Adipocyte (in vitro differentiated cells): ENCODE results near the gene CACNG3.

ENCODE experiments used
- DNase-seq: peaks from one replicate; pipeline ENCODE4 v3.0.0-alpha.2; 2015; ENCODE audit warnings: low read depth
- H3K27me3 ChIP-seq: replicated peaks from 2 replicates; pipeline ENCODE4 v1.7.0; 2013; ENCODE audit warnings: mild to moderate bottlenecking, low read length, moderate library complexity; ENCODE audit not compliant: control insufficient read depth, insufficient read depth
- H3K36me3 ChIP-seq: 2 replicates; pipeline ENCODE4 v1.7.0; 2013; ENCODE audit warnings: low read length, mild to moderate bottlenecking, moderate library complexity; ENCODE audit not compliant: control insufficient read depth, insufficient read depth, severe bottlenecking
- H3K4me1 ChIP-seq: 2 replicates; pipeline ENCODE4 v1.7.0; 2013; ENCODE audit warnings: mild to moderate bottlenecking, low read length, moderate library complexity; ENCODE audit not compliant: control insufficient read depth, insufficient read depth
- H3K4me3 ChIP-seq: 2 replicates; pipeline ENCODE4 v1.7.0; 2013; ENCODE audit warnings: mild to moderate bottlenecking, low read length, moderate library complexity
- H3K9ac ChIP-seq: 2 replicates; pipeline ENCODE4 v1.7.0; 2013; ENCODE audit warnings: mild to moderate bottlenecking, low read length, moderate library complexity
- H3K9me3 ChIP-seq: 2 replicates; pipeline ENCODE4 v1.7.0; 2013; ENCODE audit warnings: mild to moderate bottlenecking, low read length, moderate library complexity; ENCODE audit not compliant: control insufficient read depth

Gene CACNG3

DNA sequence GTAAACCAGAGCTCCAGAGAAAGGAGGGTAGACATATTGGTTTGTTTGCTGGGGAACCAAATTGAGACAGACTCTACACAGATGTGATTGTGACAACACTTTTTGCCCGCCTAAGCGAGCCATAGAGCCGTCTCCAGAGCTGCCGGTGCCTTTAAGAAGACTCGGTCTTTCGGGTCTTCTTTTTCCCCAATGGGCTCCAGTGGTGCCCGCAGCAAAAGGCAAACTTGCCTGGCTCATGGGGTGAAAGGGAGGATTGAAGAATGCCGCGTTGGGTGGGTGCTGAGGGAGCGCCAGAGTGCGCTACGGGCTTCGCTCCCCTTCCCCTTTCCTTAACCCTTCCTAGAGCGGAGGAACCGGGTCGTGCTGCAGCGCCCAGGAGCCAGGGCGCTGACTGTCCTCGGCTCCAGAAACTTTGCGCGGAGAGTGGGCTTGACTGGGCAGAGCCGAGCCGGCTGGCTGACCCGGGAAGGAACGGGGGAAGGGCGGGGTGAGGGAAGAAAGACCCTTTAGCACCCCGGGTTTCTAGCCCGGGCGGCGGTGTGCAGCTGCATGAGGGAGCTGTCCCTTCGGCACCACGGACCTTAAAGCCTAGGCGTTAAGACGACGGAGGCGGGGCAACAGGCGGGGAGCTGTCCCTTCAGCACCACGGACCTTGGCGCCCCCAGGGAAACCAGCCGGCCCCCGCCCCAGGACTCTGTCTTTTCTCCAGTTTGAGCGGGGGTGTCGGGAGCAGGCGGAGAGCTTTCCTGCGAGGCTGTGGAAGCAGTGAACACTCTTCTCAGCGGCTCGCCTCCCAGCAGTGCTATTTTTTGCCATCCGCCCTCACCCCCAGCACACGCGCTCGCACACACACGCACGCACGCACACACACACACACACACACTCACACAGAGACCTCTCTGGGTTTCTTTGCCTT lies at the start of gene CACNG3:
CACNG3 (plus strand) TSS at position 880 of the 916 bp plus-strand sequence. CDS start 420 bp downstream, outside the sequence.
- Histone ChIP-seq H3K4me1 (no peaks in the 10 kb centered on the region), H3K36me3 (no peaks in the 10 kb centered on the region), H3K9me3 (no peaks in the 10 kb centered on the region), H3K27me3 (peaks cover 27% of the 10 kb centered on the region), H3K9ac (no peak within 1 kb of the TSS), H3K4me3 (no peak within 1 kb of the TSS)
- peak; percentile 29 for DNase-seq

DNA sequence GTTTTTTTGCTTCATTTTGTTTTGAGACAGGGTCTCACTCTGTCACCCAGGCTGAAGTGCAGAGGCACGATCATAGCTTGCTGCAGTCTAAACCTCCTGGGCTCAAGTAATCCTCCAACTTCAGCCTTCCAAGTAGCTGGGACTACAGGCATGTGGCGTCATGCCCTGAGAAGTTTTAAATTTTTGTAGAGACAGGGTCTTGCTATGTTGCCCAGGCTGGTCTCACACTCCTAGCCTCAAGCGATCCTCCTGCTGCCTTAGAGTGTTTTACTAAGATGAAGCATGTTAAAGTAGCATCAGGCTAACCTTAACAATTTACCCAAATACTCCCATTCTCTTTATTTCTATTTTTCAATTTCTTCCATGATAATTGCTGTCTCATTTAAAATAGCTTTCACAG lies 49.2 kb upstream of the CACNG3 start:
- peaks cover 16% of the 10 kb centered on the region for H3K27me3 ChIP-seq
- H3K36me3 ChIP-seq, result no peaks in the 10 kb centered on the region
- H3K4me3 ChIP-seq, result no peak overlapping the region
- H3K9me3 ChIP-seq, result no peaks in the 10 kb centered on the region
- no peak for DNase-seq
- no peak overlapping the region for H3K9ac ChIP-seq
- no peaks in the 10 kb centered on the region for H3K4me1 ChIP-seq

GRCh38 chr16:24208710-24209109 lies 47.4 kb upstream of the CACNG3 start:
- Histone ChIP-seq H3K27me3 (peaks cover 10% of the 10 kb centered on the region), H3K36me3 (no peaks in the 10 kb centered on the region), H3K9me3 (no peaks in the 10 kb centered on the region), H3K4me3 (no peak overlapping the region), H3K4me1 (no peaks in the 10 kb centered on the region), H3K9ac (no peak overlapping the region)
- DNase-seq, result no peak

GRCh38 chr16:24214992-24215391 lies 41.1 kb upstream of the CACNG3 start:
- Histone ChIP-seq H3K9ac (no peak overlapping the region), H3K27me3 (peaks cover 4% of the 10 kb centered on the region), H3K4me1 (no peaks in the 10 kb centered on the region), H3K36me3 (no peaks in the 10 kb centered on the region), H3K9me3 (no peaks in the 10 kb centered on the region), H3K4me3 (no peak overlapping the region)
- DNase-seq, result no peak

DNA sequence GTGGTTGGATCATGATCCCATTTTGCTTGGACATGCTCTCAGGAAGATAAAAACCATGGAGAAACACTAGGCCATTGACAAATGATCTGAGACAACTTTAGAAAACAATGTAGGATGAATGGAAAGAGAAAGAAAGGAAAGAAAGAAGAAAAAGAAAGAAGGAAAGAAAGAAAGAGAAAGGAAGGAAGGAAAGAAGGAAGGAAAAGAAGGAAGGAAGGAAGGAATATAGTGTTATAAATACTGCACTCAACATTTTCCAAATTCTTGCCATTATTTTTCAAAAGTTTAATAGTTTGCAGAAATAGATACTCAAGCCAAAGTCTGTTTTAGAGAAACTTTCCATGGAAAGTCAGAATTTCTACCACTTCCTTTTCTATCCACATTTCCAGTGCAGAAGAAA lies 39.2 kb upstream of the CACNG3 start:
- Histone ChIP-seq H3K27me3 (peaks cover 4% of the 10 kb centered on the region), H3K9ac (no peak overlapping the region), H3K9me3 (no peaks in the 10 kb centered on the region), H3K4me1 (no peaks in the 10 kb centered on the region), H3K36me3 (no peaks in the 10 kb centered on the region), H3K4me3 (no peak overlapping the region)
- DNase-seq, result no peak

GRCh38 chr16:24217461-24217860 lies 38.7 kb upstream of the CACNG3 start:
- Histone ChIP-seq H3K4me3 (no peak overlapping the region), H3K9me3 (no peaks in the 10 kb centered on the region), H3K4me1 (no peaks in the 10 kb centered on the region), H3K9ac (no peak overlapping the region), H3K36me3 (no peaks in the 10 kb centered on the region), H3K27me3 (peaks cover 4% of the 10 kb centered on the region)
- no peak for DNase-seq

DNA sequence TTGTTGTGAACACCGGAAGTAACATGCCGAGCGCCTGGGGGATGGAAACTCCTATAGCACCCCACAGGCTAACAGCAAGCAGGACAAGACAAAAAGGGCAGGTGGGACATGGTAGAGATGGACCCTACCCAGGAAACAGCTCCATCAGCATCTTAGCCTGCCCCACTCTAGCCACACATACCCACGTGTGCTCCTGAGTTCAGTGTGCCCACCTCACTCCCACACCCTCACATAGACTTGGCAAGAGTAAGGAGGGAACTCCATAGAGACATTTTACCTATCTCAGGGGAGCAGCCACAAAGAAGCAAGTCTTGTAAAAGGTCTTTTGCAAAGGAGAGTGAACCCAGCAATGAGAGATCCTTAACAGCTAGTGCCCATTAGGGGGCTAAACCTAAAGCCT lies 37.8 kb upstream of the CACNG3 start:
- H3K9me3 ChIP-seq, result no peaks in the 10 kb centered on the region

GRCh38 chr16:24221219-24221618 lies 34.9 kb upstream of the CACNG3 start:
- H3K27me3 ChIP-seq, result peaks cover 4% of the 10 kb centered on the region
- H3K9ac ChIP-seq, result no peak overlapping the region
- no peaks in the 10 kb centered on the region for H3K4me1 ChIP-seq
- no peak overlapping the region for H3K4me3 ChIP-seq
- H3K9me3 ChIP-seq, result no peaks in the 10 kb centered on the region
- no peak for DNase-seq
- no peaks in the 10 kb centered on the region for H3K36me3 ChIP-seq

More for the DNA sequence above, 37.8 kb upstream of the CACNG3 start:
- Histone ChIP-seq H3K9ac (no peak overlapping the region), H3K36me3 (no peaks in the 10 kb centered on the region), H3K4me1 (no peaks in the 10 kb centered on the region), H3K27me3 (peaks cover 4% of the 10 kb centered on the region), H3K4me3 (no peak overlapping the region)
- DNase-seq, result no peak

GRCh38 chr16:24228514-24228913 lies 27.6 kb upstream of the CACNG3 start:
- no peaks in the 10 kb centered on the region for H3K9me3 ChIP-seq
- H3K4me1 ChIP-seq, result no peaks in the 10 kb centered on the region
- no peaks in the 10 kb centered on the region for H3K36me3 ChIP-seq
- no peak overlapping the region for H3K9ac ChIP-seq
- no peak for DNase-seq
- H3K27me3 ChIP-seq, result no peaks in the 10 kb centered on the region
- H3K4me3 ChIP-seq, result no peak overlapping the region

DNA sequence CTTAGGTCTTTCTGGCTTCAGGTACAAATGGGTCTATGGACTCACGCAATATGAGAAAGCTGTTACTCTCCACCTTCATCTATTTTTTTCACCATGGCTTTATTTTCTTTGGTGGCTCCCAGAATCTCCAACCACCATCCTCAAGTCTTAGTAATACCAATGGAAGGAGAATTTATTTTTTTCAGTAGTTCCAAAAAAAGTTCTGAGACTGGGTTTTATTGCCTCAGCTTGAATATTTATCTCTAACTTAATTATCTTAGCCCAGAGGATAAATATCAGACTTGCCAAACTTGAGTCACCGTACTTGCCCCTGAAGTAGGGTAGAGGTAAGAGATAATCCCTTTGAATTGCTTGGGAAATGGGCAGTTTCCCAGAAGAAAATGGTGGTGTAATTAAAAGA lies 23.2 kb upstream of the CACNG3 start:
- no peaks in the 10 kb centered on the region for H3K9me3 ChIP-seq

DNA sequence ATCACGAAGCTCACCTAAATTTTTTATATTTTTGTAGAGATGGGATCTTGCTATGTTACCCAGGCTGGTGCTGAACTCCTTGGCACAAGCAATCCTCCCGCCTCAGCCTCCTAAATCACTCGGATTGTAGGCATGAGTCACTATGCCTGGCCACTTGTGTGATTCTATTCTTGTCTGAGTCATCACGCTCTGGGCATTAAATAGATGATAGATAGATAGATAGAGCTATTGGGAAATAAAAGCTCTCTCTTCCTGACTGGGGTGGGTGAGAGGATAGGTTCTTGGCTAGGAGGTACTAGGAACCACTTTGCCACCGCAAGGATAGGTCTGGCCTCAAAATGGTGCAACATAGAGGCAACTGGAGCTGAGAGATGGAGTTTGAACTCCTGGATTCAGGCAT lies 21.4 kb upstream of the CACNG3 start:
- no peaks in the 10 kb centered on the region for H3K4me1 ChIP-seq
- no peak for DNase-seq
- H3K36me3 ChIP-seq, result no peaks in the 10 kb centered on the region
- H3K9ac ChIP-seq, result no peak overlapping the region
- H3K27me3 ChIP-seq, result no peaks in the 10 kb centered on the region
- H3K9me3 ChIP-seq, result no peaks in the 10 kb centered on the region
- no peak overlapping the region for H3K4me3 ChIP-seq

More for the DNA sequence above, 23.2 kb upstream of the CACNG3 start:
- Histone ChIP-seq H3K4me3 (no peak overlapping the region), H3K36me3 (no peaks in the 10 kb centered on the region), H3K9ac (no peak overlapping the region), H3K4me1 (no peaks in the 10 kb centered on the region), H3K27me3 (no peaks in the 10 kb centered on the region)
- DNase-seq, result no peak
